Measurements from ENCODE around the gene CDC5L. TPM values are rescaled to one million over a fixed set of nuclear protein-coding genes. Genes with fewer than 3 reads are reported as not detected.

CDC5L gene
- total RNA-seq (10 to 100 TPM; 17.4 to 25.4 (median 22.4) TPM), polyA plus RNA-seq (10 to 100 TPM; 14.5 to 20.8 TPM), total RNA-seq (91.4 reads per million, percentile 83 among the genes with 10 or more reads in this experiment)

GRCh38 chr6:44387346-44388134 lies at the start of gene CDC5L:
CDC5L (plus strand) TSS chr6:44387706; CDS start chr6:44387824, 118 bp downstream.
- DNase-seq: peak; percentile 80 to 96 (median 93)
- ChIA-PET CTCF (interaction anchor here (0.6 to 0.9 kb wide), 2 partner anchors 10 to 649 kb away, joined by 3 read pairs; no protein-coding TSS in a partner anchor), POLR2A (interaction anchor here (1.2 kb wide), 1 partner anchor 75 kb away, joined by 5 read pairs; the partner anchor contains the start of gene AARS2)
- H3K9me3 Mint-ChIP-seq: peaks cover 0 to 2% (median 0%) of the 10 kb centered on the region in 11 donors
- peak within 1 kb of the TSS; percentile 91 to 100 (median 96) for H3K4me3 Mint-ChIP-seq
- Histone ChIP-seq H3K36me3 (ENCODE audit: control insufficient read depth in 2 of 3, insufficient read depth in 3 of 3, low read length in 3 of 3) (peaks cover 2 to 19% (median 3%) of the 10 kb centered on the region in 3 experiments), H3K27me3 (ENCODE audit: control insufficient read depth in 2 of 2, insufficient read depth in 2 of 2, low read length in 2 of 2) (no peaks in the 10 kb centered on the region), H3K4me3 (ENCODE audit: low read length) (peak within 1 kb of the TSS; percentile 71), H3K27ac (ENCODE audit: low read depth, low read length) (peak within 1 kb of the TSS; percentile 85), H3K9me3 (ENCODE audit: control insufficient read depth in 2 of 3, low read length in 3 of 3) (no peaks in the 10 kb centered on the region), H3K4me1 (ENCODE audit: control insufficient read depth in 2 of 2, insufficient read depth in 2 of 2, low read length in 2 of 2) (peaks cover 17 to 29% of the 10 kb centered on the region in 2 donors)
- H3K27ac Mint-ChIP-seq: peak within 1 kb of the TSS; percentile 91 to 99 (median 96)
- intact Hi-C loops (cut with micrococcal nuclease): loop anchor here (1.0 to 5.0 kb wide), 8 partner anchors 74 to 910 kb away; partner anchors contain the start of genes AARS2 (in 2 of the 2), NFKBIE (in 2 of the 2), GTPBP2 (in 1 of the 2) and HSP90AB1 (in 1 of the 2)
- H3K36me3 Mint-ChIP-seq: peaks cover 0 to 25% (median 14%) of the 10 kb centered on the region in 5 donors
- peaks cover 0 to 28% (median 0%) of the 10 kb centered on the region in 5 donors for H3K27me3 Mint-ChIP-seq
- peaks cover 24 to 49% (median 46%) of the 10 kb centered on the region in 7 donors for H3K4me1 Mint-ChIP-seq
- ATAC-seq: peak; percentile 88

GRCh38 chr6:44338228-44339122 lies 49.0 kb upstream of the CDC5L start:
- Mint-ChIP-seq H3K4me1 (peaks cover 0 to 4% (median 0%) of the 10 kb centered on the region in 7 donors), H3K4me3 (no peak overlapping the region), H3K27ac (no peak overlapping the region), H3K27me3 (peaks cover 18 to 33% (median 24%) of the 10 kb centered on the region in 5 donors), H3K9me3 (no peaks in the 10 kb centered on the region), H3K36me3 (no peaks in the 10 kb centered on the region)
- Histone ChIP-seq H3K9me3 (ENCODE audit: control insufficient read depth in 2 of 3, low read length in 3 of 3) (no peaks in the 10 kb centered on the region), H3K27me3 (ENCODE audit: control insufficient read depth in 2 of 2, insufficient read depth in 2 of 2, low read length in 2 of 2) (no peaks in the 10 kb centered on the region), H3K36me3 (ENCODE audit: control insufficient read depth in 2 of 3, insufficient read depth in 3 of 3, low read length in 3 of 3) (no peaks in the 10 kb centered on the region), H3K4me1 (ENCODE audit: control insufficient read depth in 2 of 2, insufficient read depth in 2 of 2, low read length in 2 of 2) (no peaks in the 10 kb centered on the region), H3K27ac (ENCODE audit: low read depth, low read length) (no peak overlapping the region), H3K4me3 (ENCODE audit: low read length) (no peak overlapping the region)
- intact Hi-C loops (cut with micrococcal nuclease): loop anchor here (1.0 to 5.0 kb wide), 9 partner anchors 70 to 671 kb away; partner anchors contain the start of gene SLC29A1 (in 1 of the 2)
- peak; percentile 43 to 67 (median 62) for DNase-seq
- POLR2A ChIA-PET: no interaction called here
- CTCF ChIA-PET: interaction anchor here (0.7 to 3.4 kb wide), 4 partner anchors 70 to 912 kb away, joined by 3 to 31 read pairs (median 6); no protein-coding TSS in a partner anchor
- peak; percentile 92 for ATAC-seq

- intact Hi-C loops (cut with micrococcal nuclease): loop anchor here in 1 of 2 donors (5.0 kb wide), 1 partner anchor 672 kb away; no protein-coding TSS in a partner anchor
- peaks cover 0 to 4% (median 0%) of the 10 kb centered on the region in 7 donors for H3K4me1 Mint-ChIP-seq
- Histone ChIP-seq H3K4me3 (ENCODE audit: low read length) (no peak overlapping the region), H3K27me3 (ENCODE audit: control insufficient read depth in 2 of 2, insufficient read depth in 2 of 2, low read length in 2 of 2) (no peaks in the 10 kb centered on the region), H3K4me1 (ENCODE audit: control insufficient read depth in 2 of 2, insufficient read depth in 2 of 2, low read length in 2 of 2) (no peaks in the 10 kb centered on the region), H3K27ac (ENCODE audit: low read depth, low read length) (no peak overlapping the region), H3K9me3 (ENCODE audit: control insufficient read depth in 2 of 3, low read length in 3 of 3) (no peaks in the 10 kb centered on the region), H3K36me3 (ENCODE audit: control insufficient read depth in 2 of 3, insufficient read depth in 3 of 3, low read length in 3 of 3) (no peaks in the 10 kb centered on the region)
- no peak overlapping the region for H3K27ac Mint-ChIP-seq
- ChIA-PET CTCF (interaction anchor here (0.7 to 3.4 kb wide), 4 partner anchors 16 to 913 kb away, joined by 3 to 31 read pairs (median 4); no protein-coding TSS in a partner anchor), POLR2A (no interaction called here)
- H3K27me3 Mint-ChIP-seq: peaks cover 26 to 41% (median 28%) of the 10 kb centered on the region in 5 donors
- H3K36me3 Mint-ChIP-seq: no peaks in the 10 kb centered on the region
- DNase-seq (no peak), ATAC-seq (no peak)
- H3K4me3 Mint-ChIP-seq: no peak overlapping the region
- no peaks in the 10 kb centered on the region for H3K9me3 Mint-ChIP-seq
Measured at GRCh38 chr6:44339301-44339700, 48.2 kb upstream of the CDC5L start.

- Histone ChIP-seq H3K4me3 (ENCODE audit: low read length) (no peak overlapping the region), H3K27ac (ENCODE audit: low read depth, low read length) (no peak overlapping the region), H3K9me3 (ENCODE audit: control insufficient read depth in 2 of 3, low read length in 3 of 3) (no peaks in the 10 kb centered on the region), H3K4me1 (ENCODE audit: control insufficient read depth in 2 of 2, insufficient read depth in 2 of 2, low read length in 2 of 2) (no peaks in the 10 kb centered on the region), H3K36me3 (ENCODE audit: control insufficient read depth in 2 of 3, insufficient read depth in 3 of 3, low read length in 3 of 3) (no peaks in the 10 kb centered on the region), H3K27me3 (ENCODE audit: control insufficient read depth in 2 of 2, insufficient read depth in 2 of 2, low read length in 2 of 2) (no peaks in the 10 kb centered on the region)
- DNase-seq (no peak), ATAC-seq (no peak)
- CTCF ChIA-PET: interaction anchor here (0.8 to 3.4 kb wide), 4 partner anchors 15 to 667 kb away, joined by 3 to 31 read pairs (median 3); no protein-coding TSS in a partner anchor
- intact Hi-C loops (cut with micrococcal nuclease): loop anchor here (5.0 kb wide), 2 partner anchors 243 to 673 kb away; no protein-coding TSS in a partner anchor
- Mint-ChIP-seq H3K36me3 (no peaks in the 10 kb centered on the region), H3K27ac (no peak overlapping the region), H3K4me1 (peaks cover 0 to 4% (median 0%) of the 10 kb centered on the region in 7 donors), H3K27me3 (peaks cover 31 to 48% (median 35%) of the 10 kb centered on the region in 5 donors), H3K4me3 (no peak overlapping the region), H3K9me3 (no peaks in the 10 kb centered on the region)
- POLR2A ChIA-PET: no interaction called here
Measured at GRCh38 chr6:44339763-44340625, 47.5 kb upstream of the CDC5L start.

GRCh38 chr6:44341095-44341890 lies 46.2 kb upstream of the CDC5L start:
- no peak overlapping the region for H3K27ac ChIP-seq (ENCODE audit: low read depth, low read length)
- DNase-seq (no peak), ATAC-seq (no peak)
- Mint-ChIP-seq H3K4me3 (no peak overlapping the region), H3K36me3 (no peaks in the 10 kb centered on the region), H3K27ac (no peak overlapping the region), H3K9me3 (no peaks in the 10 kb centered on the region), H3K4me1 (peaks cover 0 to 4% (median 0%) of the 10 kb centered on the region in 7 donors), H3K27me3 (peaks cover 31 to 51% (median 38%) of the 10 kb centered on the region in 5 donors)
- H3K4me1 ChIP-seq (ENCODE audit: control insufficient read depth in 2 of 2, insufficient read depth in 2 of 2, low read length in 2 of 2): no peaks in the 10 kb centered on the region
- no peak overlapping the region for H3K4me3 ChIP-seq (ENCODE audit: low read length)
- H3K36me3 ChIP-seq (ENCODE audit: control insufficient read depth in 2 of 3, insufficient read depth in 3 of 3, low read length in 3 of 3): no peaks in the 10 kb centered on the region
- no peaks in the 10 kb centered on the region for H3K27me3 ChIP-seq (ENCODE audit: control insufficient read depth in 2 of 2, insufficient read depth in 2 of 2, low read length in 2 of 2)
- ChIA-PET POLR2A (no interaction called here), CTCF (interaction anchor here (0.5 to 0.7 kb wide), 2 partner anchors 37 to 151 kb away, joined by 3 to 5 read pairs; no protein-coding TSS in a partner anchor)
- H3K9me3 ChIP-seq (ENCODE audit: control insufficient read depth in 2 of 3, low read length in 3 of 3): no peaks in the 10 kb centered on the region
- intact Hi-C loops (cut with micrococcal nuclease): loop anchor here in 1 of 2 donors (5.0 kb wide), 1 partner anchor 244 kb away; no protein-coding TSS in a partner anchor

Measured in naive thymus-derived CD4-positive, alpha-beta T cell (primary cell).